ENCODE data around the gene MRPL55.
A peak's percentile ranks its signal among the peaks of the same experiment; 100 is the strongest.

Gene MRPL55

GRCh38 chr1:228082918-228083870 lies 25.9 kb downstream of the MRPL55 start:
- DNase-seq = no peak

GRCh38 chr1:228082214-228082917 lies 26.7 kb downstream of the MRPL55 start, which contains the start of gene ARF1:
Gene ARF1, plus strand, starts transcription at chr1:228082708. Its CDS starts 14,407 bp downstream, at chr1:228097115.
- DNase-seq = peak; percentile 60

GRCh38 chr1:228081578-228082213 lies 27.4 kb downstream of the MRPL55 start:
- DNase-seq = no peak

- no peak for DNase-seq
Measured at GRCh38 chr1:228081144-228081543, 28.0 kb downstream of the MRPL55 start.

GRCh38 chr1:228079601-228080263 lies 29.4 kb downstream of the MRPL55 start:
- no peak for DNase-seq

- no peak for DNase-seq
Measured at GRCh38 chr1:228079013-228079412, 30.1 kb downstream of the MRPL55 start.

- no peak for DNase-seq
Measured at GRCh38 chr1:228077565-228078330, 31.4 kb downstream of the MRPL55 start.

GRCh38 chr1:228076796-228077430 lies 32.2 kb downstream of the MRPL55 start:
- DNase-seq = no peak

GRCh38 chr1:228075801-228076271 lies 33.3 kb downstream of the MRPL55 start:
- no peak for DNase-seq

- no peak for DNase-seq
Measured at GRCh38 chr1:228074954-228075730, 34.0 kb downstream of the MRPL55 start.

GRCh38 chr1:228073857-228074545 lies 35.1 kb downstream of the MRPL55 start:
- DNase-seq = no peak

- no peak for DNase-seq
Measured at GRCh38 chr1:228073061-228073856, 35.8 kb downstream of the MRPL55 start.

GRCh38 chr1:228072658-228073043 lies 36.4 kb downstream of the MRPL55 start:
- DNase-seq = no peak

- no peak for DNase-seq
Measured at GRCh38 chr1:228071839-228072657, 37.1 kb downstream of the MRPL55 start.

- DNase-seq = no peak
Measured at GRCh38 chr1:228070851-228071250, 38.2 kb downstream of the MRPL55 start.

GRCh38 chr1:228070173-228070572 lies 38.9 kb downstream of the MRPL55 start:
- no peak for DNase-seq

- DNase-seq = no peak
Measured at GRCh38 chr1:228068359-228068758, 40.7 kb downstream of the MRPL55 start.

Data from DMS 273 treated with DMSO at 0.1 percent for 48 hours (cell line).